GM12878 (cell line): ENCODE data around the gene TAS1R2. TPM values are rescaled to one million over a fixed set of nuclear protein-coding genes. Genes with fewer than 3 reads are reported as not detected.

ENCODE experiments used
- ATAC-seq: fragments of 200-7000 bp; cut with Tn5 transposase; 3 replicates; pipeline ENCODE4 v1.9.1; 2020; ENCODE audit warnings: mild to moderate bottlenecking, moderate library complexity
- BruUV-seq: library from RNA; stranded (reverse); fragments of 400-500 nt; replicated peaks from 2 replicates; lab custom pipeline; 2021; lab: Mats Ljungman, UMichigan
- CTCF ChIA-PET: fragments of 300-600 bp; sonication (Branson Sonifier 250); formaldehyde crosslinking; extraction: SDS; loops from one replicate; lab custom pipeline; 2021; ENCODE audit warnings: inconsistent platforms; lab: Yijun Ruan, JAX
- POLR2A ChIA-PET: fragments of 350-600 bp; formaldehyde crosslinking; extraction: SDS; loops from one replicate; lab custom pipeline; 2021; ENCODE audit warnings: inconsistent platforms; lab: Charles Lee
- RAD21 ChIA-PET: fragments of 300-600 bp; sonication (Branson Sonifier 250); formaldehyde crosslinking; loops from one replicate; lab custom pipeline; 2023; ENCODE audit warnings: antibody characterized with exemption; ENCODE audit not compliant: unreplicated experiment; lab: Charles Lee
- SMC1A ChIA-PET: fragments of 300-600 bp; sonication (Branson Sonifier 250); formaldehyde crosslinking; loops from one replicate; lab custom pipeline; 2023; ENCODE audit not compliant: unreplicated experiment, uncharacterized antibody; lab: Charles Lee
- DNase-seq: peaks from one replicate; pipeline ENCODE4 v3.0.0-alpha.2; 2011; ENCODE audit warnings: low read depth, low spot score
- FAIRE-seq: peaks from 3 replicates; lab custom pipeline; 2011; peaks lifted over from hg19 to GRCh38; lab: Jason Lieb, UNC
- H2AFZ ChIP-seq: 2 replicates; pipeline ENCODE4 v1.6.0; 2011; ENCODE audit warnings: low read depth, low read length, control low read depth; ENCODE audit not compliant: control insufficient read depth
- H3K27ac ChIP-seq: 2 replicates; pipeline ENCODE4 v1.5.1; 2011; ENCODE audit warnings: control low read depth; ENCODE audit not compliant: control insufficient read depth, insufficient read depth
- H3K27me3 ChIP-seq, 2 experiments: replicated peaks in 1 of 2; 2 replicates each; pipeline versions ENCODE4 v1.6.0 to v1.6.1; 2011; ENCODE audit warnings: low read length in 1 of 2; ENCODE audit not compliant: control insufficient read depth in 2 of 2, insufficient read depth in 2 of 2
- H3K36me3 ChIP-seq, 2 experiments: 2 replicates each; pipeline ENCODE4 v1.5.1; 2011; ENCODE audit warnings: low read length in 1 of 2; ENCODE audit not compliant: control insufficient read depth in 2 of 2, insufficient read depth in 2 of 2
- H3K4me1 ChIP-seq: 2 replicates; pipeline ENCODE4 v1.6.1; 2011; ENCODE audit warnings: mild to moderate bottlenecking, low read length, moderate library complexity, mixed read lengths; ENCODE audit not compliant: control insufficient read depth, insufficient read depth
- H3K4me2 ChIP-seq: 2 replicates; pipeline ENCODE4 v1.6.0; 2011; ENCODE audit warnings: control low read depth; ENCODE audit not compliant: control insufficient read depth, insufficient read depth
- H3K4me3 ChIP-seq: fragments of 200-600 bp; sonication (generic); 2 replicates; pipeline ENCODE4 v1.5.1; 2016
- H3K79me2 ChIP-seq: 2 replicates; pipeline ENCODE4 v1.6.0; 2011; ENCODE audit warnings: low read length; ENCODE audit not compliant: control insufficient read depth, insufficient read depth
- H3K9ac ChIP-seq: 2 replicates; pipeline ENCODE4 v1.8.0; 2011; ENCODE audit warnings: low read length, control low read depth, mixed read lengths; ENCODE audit not compliant: control insufficient read depth, insufficient read depth
- H3K9me3 ChIP-seq: replicated peaks from 3 replicates; pipeline ENCODE4 v1.5.1; 2011; ENCODE audit warnings: mild to moderate bottlenecking, low read length; ENCODE audit not compliant: control insufficient read depth, insufficient read depth
- H4K20me1 ChIP-seq: 2 replicates; pipeline ENCODE4 v1.6.0; 2011; ENCODE audit not compliant: control insufficient read depth, insufficient read depth
- BCL11A ChIP-seq: IDR thresholded peaks from 2 replicates; pipeline ENCODE4 v1.6.1; 2011; ENCODE audit warnings: low read depth, low read length
- HDAC2 ChIP-seq: fragments of 200-600 bp; sonication (generic); IDR thresholded peaks from 2 replicates; pipeline ENCODE4 v1.6.1; 2017
- LARP7 ChIP-seq: fragments of 450-650 bp; IDR thresholded peaks from 2 replicates; pipeline ENCODE4 v1.6.1; 2017; ENCODE audit warnings: mild to moderate bottlenecking
- RELA ChIP-seq: fragments of 450-650 bp; IDR thresholded peaks from 2 replicates; pipeline ENCODE4 v1.8.0; 2014; ENCODE audit warnings: borderline replicate concordance; ENCODE audit not compliant: partially characterized antibody
- RFX5 ChIP-seq: IDR thresholded peaks from 2 replicates; pipeline ENCODE4 v1.6.1; 2011; ENCODE audit warnings: low read depth, low read length, improper control_type of control experiment
- SMAD5 ChIP-seq: IDR thresholded peaks from 2 replicates; pipeline ENCODE4 v1.6.1; 2016; ENCODE audit warnings: antibody characterized with exemption, low read depth
- SMARCA5 ChIP-seq: fragments of 450-650 bp; IDR thresholded peaks from 2 replicates; pipeline ENCODE4 v1.6.1; 2017; ENCODE audit warnings: mild to moderate bottlenecking
- SRF ChIP-seq, 2 experiments: IDR thresholded peaks; 2 replicates each; pipeline ENCODE4 v1.6.1; 2011; ENCODE audit warnings: low read depth in 2 of 2, low read length in 2 of 2, mild to moderate bottlenecking in 1 of 2, moderate library complexity in 1 of 2
- TAF1 ChIP-seq: IDR thresholded peaks from 2 replicates; pipeline ENCODE4 v1.6.1; 2011; ENCODE audit warnings: mild to moderate bottlenecking, low read depth, low read length, borderline replicate concordance
- ZBED1 ChIP-seq: IDR thresholded peaks from 2 replicates; pipeline ENCODE4 v1.6.1; 2016; ENCODE audit warnings: borderline replicate concordance
- ZNF24 ChIP-seq: fragments of 450-650 bp; IDR thresholded peaks from 2 replicates; pipeline ENCODE4 v1.6.1; 2017; ENCODE audit warnings: antibody characterized with exemption, mild to moderate bottlenecking
- WGBS: methylation state at CpG from one replicate; pipeline ENCODE4 v1.1.6; 2016; ENCODE audit warnings: low lambda C conversion rate; ENCODE audit not compliant: insufficient replicate concordance, insufficient coverage; ENCODE audit errors: missing lambda C conversion rate; 5-methylcytosine and 5-hydroxymethylcytosine counted together
- in situ Hi-C: fragments of 300-500 bp; cut with MboI; formaldehyde crosslinking; loops from 9 replicates; pipeline ENCODE4 v1.14.3; 2018; ENCODE audit warnings: mixed read lengths
- intact Hi-C: fragments of 100-400 bp; cut with micrococcal nuclease; formaldehyde crosslinking; loops from one replicate; pipeline ENCODE4 v1.14.2; 2022; ENCODE audit not compliant: unreplicated experiment
- polyA plus RNA-seq, 11 experiments: library from polyadenylated mRNA; depleted of rRNA in 4 of 11; unstranded in 6 of 11; stranded (reverse) in 5 of 11; fragments of >200 nt; fragmentation: Nextera tagmentation in 4 of 11; fragmentation: Illumina TruSeq in 1 of 11; extraction: Ambion mirVana in 4 of 11; extraction: Trizol in 1 of 11; gene quantifications; 1 replicate in 1 of 11; 2 replicates in 10 of 11; pipeline versions ENCODE4 v1.2.1 to v1.2.3, GENCODE V29; 2011 to 2016; ENCODE audit warnings: inconsistent platforms in 2 of 11, missing spikeins in 2 of 11, low read depth in 1 of 11
- total RNA-seq, 4 experiments: library from RNA; depleted of rRNA in 3 of 4; stranded (reverse); fragments of >200 nt in 3 of 4; fragmentation: Illumina TruSeq in 1 of 4; extraction: Trizol in 1 of 4; gene quantifications; 2 replicates each; pipeline versions ENCODE4 v1.2.1 to v1.2.3, GENCODE V29; 2013 to 2021
- TF ChIP-seq, protein P1 (sequence below): IDR thresholded peaks from 2 replicates; pipeline ENCODE4 v1.6.1; 2012; ENCODE audit warnings: mild to moderate bottlenecking, low read depth, low read length

The TAS1R2 gene
- total and polyA plus RNA-seq, 10 of the 15 experiments (the other 5 are each of a cell fraction or from before 2014, with no cell fraction given), result not detected

DNA sequence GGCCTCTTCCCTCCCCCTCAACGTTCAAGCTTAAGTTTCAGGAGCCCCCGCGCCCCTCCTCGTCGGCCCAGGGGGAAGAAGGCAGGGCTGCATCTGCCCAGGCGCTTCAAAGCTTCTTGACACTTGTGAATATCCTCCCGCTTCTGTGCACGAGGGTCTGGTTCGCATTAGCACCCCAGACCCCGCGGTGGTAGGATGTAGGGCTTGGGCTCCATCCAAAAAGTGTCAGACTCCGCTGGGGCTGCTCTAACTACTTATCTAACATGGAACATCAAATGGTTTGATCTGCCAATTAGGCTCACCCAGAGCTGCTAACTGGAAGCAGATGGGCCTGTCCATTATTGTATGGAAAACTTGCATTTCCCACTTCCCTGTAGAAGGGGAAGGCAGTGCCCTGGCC lies 28.9 kb downstream of the TAS1R2 start:
- H4K20me1 ChIP-seq, result no peaks in the 10 kb centered on the region
- TF ChIP-seq ZBED1 (no peak), HDAC2 (no peak), BCL11A (no peak), RFX5 (no peak), RELA (no peak), LARP7 (no peak), TAF1 (no peak), SMARCA5 (no peak), SRF (IDR thresholded peaks at IDR 0.05; ENCODE audit: low read depth in 2 of 2, low read length in 2 of 2) (no peak), SMAD5 (no peak), ZNF24 (no peak)
- TF ChIP-seq, protein P1, sequence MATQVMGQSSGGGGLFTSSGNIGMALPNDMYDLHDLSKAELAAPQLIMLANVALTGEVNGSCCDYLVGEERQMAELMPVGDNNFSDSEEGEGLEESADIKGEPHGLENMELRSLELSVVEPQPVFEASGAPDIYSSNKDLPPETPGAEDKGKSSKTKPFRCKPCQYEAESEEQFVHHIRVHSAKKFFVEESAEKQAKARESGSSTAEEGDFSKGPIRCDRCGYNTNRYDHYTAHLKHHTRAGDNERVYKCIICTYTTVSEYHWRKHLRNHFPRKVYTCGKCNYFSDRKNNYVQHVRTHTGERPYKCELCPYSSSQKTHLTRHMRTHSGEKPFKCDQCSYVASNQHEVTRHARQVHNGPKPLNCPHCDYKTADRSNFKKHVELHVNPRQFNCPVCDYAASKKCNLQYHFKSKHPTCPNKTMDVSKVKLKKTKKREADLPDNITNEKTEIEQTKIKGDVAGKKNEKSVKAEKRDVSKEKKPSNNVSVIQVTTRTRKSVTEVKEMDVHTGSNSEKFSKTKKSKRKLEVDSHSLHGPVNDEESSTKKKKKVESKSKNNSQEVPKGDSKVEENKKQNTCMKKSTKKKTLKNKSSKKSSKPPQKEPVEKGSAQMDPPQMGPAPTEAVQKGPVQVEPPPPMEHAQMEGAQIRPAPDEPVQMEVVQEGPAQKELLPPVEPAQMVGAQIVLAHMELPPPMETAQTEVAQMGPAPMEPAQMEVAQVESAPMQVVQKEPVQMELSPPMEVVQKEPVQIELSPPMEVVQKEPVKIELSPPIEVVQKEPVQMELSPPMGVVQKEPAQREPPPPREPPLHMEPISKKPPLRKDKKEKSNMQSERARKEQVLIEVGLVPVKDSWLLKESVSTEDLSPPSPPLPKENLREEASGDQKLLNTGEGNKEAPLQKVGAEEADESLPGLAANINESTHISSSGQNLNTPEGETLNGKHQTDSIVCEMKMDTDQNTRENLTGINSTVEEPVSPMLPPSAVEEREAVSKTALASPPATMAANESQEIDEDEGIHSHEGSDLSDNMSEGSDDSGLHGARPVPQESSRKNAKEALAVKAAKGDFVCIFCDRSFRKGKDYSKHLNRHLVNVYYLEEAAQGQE, result no peak

More for the DNA sequence above, 28.9 kb downstream of the TAS1R2 start:
- FAIRE-seq, result no peak
- CTCF ChIA-PET, result no interaction called here
- H3K4me1 ChIP-seq, result no peaks in the 10 kb centered on the region
- H3K4me3 ChIP-seq, result no peak overlapping the region
- BruUV-seq, result no TSS peak
- no peak overlapping the region for H2AFZ ChIP-seq
- H3K27ac ChIP-seq, result no peak overlapping the region
- no peak overlapping the region for H3K9ac ChIP-seq
- intact Hi-C loops, result no loop called here
- H3K9me3 ChIP-seq, result no peaks in the 10 kb centered on the region; the same call in 2 of the 3 replicates
- H3K36me3 ChIP-seq, result no peaks in the 10 kb centered on the region
- WGBS, result 51% methylated on average over 12 of the region's 12 CpGs
- no peak overlapping the region for H3K4me2 ChIP-seq
- in situ Hi-C loops, result no loop called here
- DNase-seq, result no peak
- SMC1A ChIA-PET, result no interaction called here
- POLR2A ChIA-PET, result no interaction called here
- no peaks in the 10 kb centered on the region for H3K27me3 ChIP-seq
- H3K79me2 ChIP-seq, result no peaks in the 10 kb centered on the region
- RAD21 ChIA-PET, result no interaction called here
- no peak for ATAC-seq
